ENCODE measurements around the gene MUC7. TPM values are rescaled to one million over a fixed set of nuclear protein-coding genes. Genes with fewer than 3 reads are reported as not detected.

MUC7 gene
- total RNA-seq, 1 experiment from 2014 or later, result not detected

- CTCF ChIA-PET, result interaction anchor here (0.6 kb wide), 1 partner anchor 21 kb away, joined by 3 read pairs; no protein-coding TSS in a partner anchor
- TF ChIP-seq EZH2 (IDR thresholded peaks at IDR 0.05; ENCODE audit: low read depth) (no peak), CTCF (conservative IDR thresholded peaks at IDR 0.05) (no peak)
Observed at GRCh38 chr4:70511365-70511764, 39.4 kb downstream of the MUC7 start.

GRCh38 chr4:70515367-70516250, 43.6 kb downstream of the MUC7 start:
- Histone ChIP-seq H3K36me3 (ENCODE audit: low read depth) (no peaks in the 10 kb centered on the region), H3K4me1 (replicated peaks; ENCODE audit: insufficient read depth) (no peaks in the 10 kb centered on the region), H4K20me1 (ENCODE audit: insufficient read depth) (no peaks in the 10 kb centered on the region), H3K79me2 (ENCODE audit: low read depth) (no peaks in the 10 kb centered on the region), H3K27me3 (ENCODE audit: insufficient read depth, low read depth) (no peaks in the 10 kb centered on the region), H3K4me3 (no peak overlapping the region), H3F3A (ENCODE audit: insufficient read depth, low read depth) (no peaks in the 10 kb centered on the region), H3K9me3 (ENCODE audit: insufficient read depth, low read depth) (no peaks in the 10 kb centered on the region), H3K4me2 (no peak overlapping the region), H3K27ac (no peak overlapping the region), H3K9me2 (ENCODE audit: insufficient read depth) (no peaks in the 10 kb centered on the region), H2AFZ (no peak overlapping the region)
- TF ChIP-seq EZH2 (IDR thresholded peaks at IDR 0.05; ENCODE audit: low read depth) (no peak), CTCF (conservative IDR thresholded peaks at IDR 0.05) (no peak)
- intact Hi-C loops (cut with micrococcal nuclease; ENCODE audit: unreplicated experiment), result no loop called here
- CTCF ChIA-PET, result no interaction called here
- no peak for DNase-seq
- POLR2A ChIA-PET (ENCODE audit: unreplicated experiment), result no interaction called here
- no TSS peak for BruUV-seq (replicated peaks)

More at GRCh38 chr4:70511365-70511764, 39.4 kb downstream of the MUC7 start:
- no peaks in the 10 kb centered on the region for H3F3A ChIP-seq (ENCODE audit: insufficient read depth, low read depth)
- H3K27ac ChIP-seq, result no peak overlapping the region
- no peaks in the 10 kb centered on the region for H3K79me2 ChIP-seq (ENCODE audit: low read depth)
- no peaks in the 10 kb centered on the region for H3K27me3 ChIP-seq (ENCODE audit: insufficient read depth, low read depth)
- H3K36me3 ChIP-seq (ENCODE audit: low read depth), result no peaks in the 10 kb centered on the region
- no peaks in the 10 kb centered on the region for H4K20me1 ChIP-seq (ENCODE audit: insufficient read depth)
- intact Hi-C loops (cut with micrococcal nuclease; ENCODE audit: unreplicated experiment), result no loop called here
- no peak overlapping the region for H2AFZ ChIP-seq
- POLR2A ChIA-PET (ENCODE audit: unreplicated experiment), result interaction anchor here (0.5 kb wide), 1 partner anchor 180 kb away, joined by 5 read pairs; no protein-coding TSS in a partner anchor
- no peaks in the 10 kb centered on the region for H3K9me2 ChIP-seq (ENCODE audit: insufficient read depth)
- H3K4me2 ChIP-seq, result no peak overlapping the region
- no TSS peak for BruUV-seq (replicated peaks)
- no peak overlapping the region for H3K4me3 ChIP-seq
- no peak for DNase-seq
- H3K9me3 ChIP-seq (ENCODE audit: insufficient read depth, low read depth), result no peaks in the 10 kb centered on the region
- no peaks in the 10 kb centered on the region for H3K4me1 ChIP-seq (replicated peaks; ENCODE audit: insufficient read depth)

GRCh38 chr4:70518269-70518668, 46.3 kb downstream of the MUC7 start, which contains the start of gene AMTN:
Gene AMTN, plus strand, starts transcription at chr4:70518569. Its CDS starts 209 bp downstream, at chr4:70518778.
- ChIA-PET POLR2A (ENCODE audit: unreplicated experiment) (no interaction called here), CTCF (no interaction called here)
- Histone ChIP-seq H2AFZ (no peak within 1 kb of the TSS), H3K27ac (no peak within 1 kb of the TSS), H3K9me3 (ENCODE audit: insufficient read depth, low read depth) (no peaks in the 10 kb centered on the region), H3K4me2 (no peak within 1 kb of the TSS), H3K4me1 (replicated peaks; ENCODE audit: insufficient read depth) (no peaks in the 10 kb centered on the region; the same call in 1 of the 2 replicates), H3K9me2 (ENCODE audit: insufficient read depth) (no peaks in the 10 kb centered on the region), H3K4me3 (no peak within 1 kb of the TSS), H4K20me1 (ENCODE audit: insufficient read depth) (no peaks in the 10 kb centered on the region), H3K36me3 (ENCODE audit: low read depth) (no peaks in the 10 kb centered on the region), H3K79me2 (ENCODE audit: low read depth) (no peaks in the 10 kb centered on the region), H3K27me3 (ENCODE audit: insufficient read depth, low read depth) (no peaks in the 10 kb centered on the region), H3F3A (ENCODE audit: insufficient read depth, low read depth) (no peaks in the 10 kb centered on the region)
- TF ChIP-seq EZH2 (IDR thresholded peaks at IDR 0.05; ENCODE audit: low read depth) (no peak), CTCF (conservative IDR thresholded peaks at IDR 0.05) (no peak)
- no TSS peak for BruUV-seq (replicated peaks)
- no peak for DNase-seq
- intact Hi-C loops (cut with micrococcal nuclease; ENCODE audit: unreplicated experiment), result no loop called here

Measured in PC-9 (cell line).